Peyer's patch (tissue), 4 donors: Measurements from ENCODE around the gene ANAPC4.

Experiments used
- POLR2A ChIP-seq, 2 donors: fragments of 450-650 bp; IDR thresholded peaks; one replicate each; pipeline ENCODE4 v1.5.1; 2017; ENCODE audit warnings: antibody characterized with exemption in 2 of 2, mild to moderate bottlenecking in 2 of 2, moderate library complexity in 2 of 2
- TF ChIP-seq, protein P1 (sequence below), 6 experiments: fragments of 450-650 bp in 4 of 6; fragments of 200-600 bp in 2 of 6; sonication (generic) in 1 of 6; IDR thresholded peaks; one replicate each; pipeline ENCODE4 v1.5.1; 2017 to 2019; ENCODE audit warnings: antibody characterized with exemption in 6 of 6, mild to moderate bottlenecking in 3 of 6, moderate library complexity in 1 of 6

DNA sequence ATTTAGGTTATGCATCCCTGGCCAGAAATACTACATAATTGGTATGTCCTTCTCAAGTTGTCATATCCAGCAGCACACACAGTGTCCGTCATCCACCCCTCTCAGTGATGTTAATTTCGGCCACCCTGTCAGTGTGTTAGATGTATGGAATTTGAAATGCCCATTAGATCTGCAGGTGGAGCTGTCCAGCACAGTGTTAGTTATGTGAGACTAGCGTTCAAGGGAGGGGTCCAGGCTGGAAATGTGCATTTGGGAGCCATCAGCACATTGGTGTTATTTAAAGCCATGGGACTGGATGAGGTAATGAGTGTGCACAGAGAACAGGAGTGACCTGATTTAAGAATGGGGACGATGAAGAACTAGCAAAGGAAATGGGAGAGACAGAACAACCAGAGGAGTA, 22.4 kb downstream of the ANAPC4 start:
- TF ChIP-seq, protein P1, sequence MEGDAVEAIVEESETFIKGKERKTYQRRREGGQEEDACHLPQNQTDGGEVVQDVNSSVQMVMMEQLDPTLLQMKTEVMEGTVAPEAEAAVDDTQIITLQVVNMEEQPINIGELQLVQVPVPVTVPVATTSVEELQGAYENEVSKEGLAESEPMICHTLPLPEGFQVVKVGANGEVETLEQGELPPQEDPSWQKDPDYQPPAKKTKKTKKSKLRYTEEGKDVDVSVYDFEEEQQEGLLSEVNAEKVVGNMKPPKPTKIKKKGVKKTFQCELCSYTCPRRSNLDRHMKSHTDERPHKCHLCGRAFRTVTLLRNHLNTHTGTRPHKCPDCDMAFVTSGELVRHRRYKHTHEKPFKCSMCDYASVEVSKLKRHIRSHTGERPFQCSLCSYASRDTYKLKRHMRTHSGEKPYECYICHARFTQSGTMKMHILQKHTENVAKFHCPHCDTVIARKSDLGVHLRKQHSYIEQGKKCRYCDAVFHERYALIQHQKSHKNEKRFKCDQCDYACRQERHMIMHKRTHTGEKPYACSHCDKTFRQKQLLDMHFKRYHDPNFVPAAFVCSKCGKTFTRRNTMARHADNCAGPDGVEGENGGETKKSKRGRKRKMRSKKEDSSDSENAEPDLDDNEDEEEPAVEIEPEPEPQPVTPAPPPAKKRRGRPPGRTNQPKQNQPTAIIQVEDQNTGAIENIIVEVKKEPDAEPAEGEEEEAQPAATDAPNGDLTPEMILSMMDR (IDR thresholded peaks at IDR 0.05) = no peak
- TF ChIP-seq POLR2A (IDR thresholded peaks at IDR 0.05) = no peak
